Aorta (tissue), 5 donors: Measurements from ENCODE around the gene CDX2. TPM values are rescaled to one million over a fixed set of nuclear protein-coding genes. Genes with fewer than 3 reads are reported as not detected.

Experiments
- ATAC-seq: fragments of 200-7000 bp; cut with Tn5 transposase; one replicate; pipeline ENCODE4 v1.9.1; 2022; ENCODE audit warnings: moderate library complexity; ENCODE audit not compliant: low FRiP score
- DNase-seq, 2 donors: peaks; one replicate each; pipeline ENCODE4 v3.0.0-alpha.2; 2020
- H3K27ac ChIP-seq, 2 donors: one replicate each; pipeline ENCODE4 v1.5.1; 2013; ENCODE audit warnings: low read length in 2 of 2, mild to moderate bottlenecking in 2 of 2, moderate library complexity in 2 of 2, control low read depth in 1 of 2, inconsistent platforms in 1 of 2, low read depth in 1 of 2
- H3K27me3 ChIP-seq, 2 donors: one replicate each; pipeline ENCODE4 v1.6.1; 2013; ENCODE audit warnings: control low read depth in 1 of 2, low read length in 1 of 2, mild to moderate bottlenecking in 1 of 2, moderate library complexity in 1 of 2; ENCODE audit not compliant: insufficient read depth in 2 of 2, control insufficient read depth in 1 of 2
- H3K36me3 ChIP-seq, 2 donors: one replicate each; pipeline ENCODE4 v1.6.1; 2013; ENCODE audit warnings: control low read depth in 1 of 2, low read length in 1 of 2, mild to moderate bottlenecking in 1 of 2; ENCODE audit not compliant: insufficient read depth in 2 of 2, control insufficient read depth in 1 of 2
- H3K4me1 ChIP-seq, 2 donors: one replicate each; pipeline ENCODE4 v1.6.1; 2013; ENCODE audit warnings: low read length in 2 of 2, control low read depth in 1 of 2, mild to moderate bottlenecking in 1 of 2, moderate library complexity in 1 of 2; ENCODE audit not compliant: insufficient read depth in 2 of 2, control insufficient read depth in 1 of 2
- H3K4me3 ChIP-seq, 2 donors: one replicate each; pipeline ENCODE4 v1.5.1; 2013; ENCODE audit warnings: low read length in 2 of 2, control low read depth in 1 of 2, mild to moderate bottlenecking in 1 of 2
- H3K9me3 ChIP-seq: one replicate; pipeline ENCODE4 v1.6.1; 2013; ENCODE audit warnings: mild to moderate bottlenecking, low read length; ENCODE audit not compliant: control insufficient read depth
- WGBS, 2 donors: extraction: QIAGEN DNeasy Blood & Tissue Kit; methylation state at CpG; one replicate each; pipeline ENCODE4 v1.1.7; 2013; 5-methylcytosine and 5-hydroxymethylcytosine counted together
- intact Hi-C, 2 donors: fragments of 100-400 bp; cut with DNase I; formaldehyde crosslinking; loops; one replicate each; pipeline versions ENCODE4 v1.14.2 to v1.15.0; 2022
- polyA plus RNA-seq, 2 donors: library from polyadenylated mRNA; stranded (reverse); fragments of 200-250 nt; gene quantifications; one replicate each; pipeline ENCODE4 v1.2.3, GENCODE V29; 2013
- total RNA-seq, 2 donors: library from RNA; stranded (reverse); fragmentation: NEBNext Ultra II Directional; extraction: Animal tissue kit (Norgen Biotek cat#: 25700); gene quantifications; one replicate each; pipeline ENCODE4 v1.2.1, GENCODE V29; 2021
- donor health status: healthy with polysubstance abuse.
- donor health status: Bipolar disorder and iron deficiency.
- donor health status: DM: no; HTN: no; CAD: no.
- donor health status: DM: no; HTN: no; CAD: no.
- donor health status: DM: yes; HTN: yes; CAD: no.

Gene CDX2
- total and polyA plus RNA-seq, 4 donors = 27.7 TPM; not detected in 3

DNA sequence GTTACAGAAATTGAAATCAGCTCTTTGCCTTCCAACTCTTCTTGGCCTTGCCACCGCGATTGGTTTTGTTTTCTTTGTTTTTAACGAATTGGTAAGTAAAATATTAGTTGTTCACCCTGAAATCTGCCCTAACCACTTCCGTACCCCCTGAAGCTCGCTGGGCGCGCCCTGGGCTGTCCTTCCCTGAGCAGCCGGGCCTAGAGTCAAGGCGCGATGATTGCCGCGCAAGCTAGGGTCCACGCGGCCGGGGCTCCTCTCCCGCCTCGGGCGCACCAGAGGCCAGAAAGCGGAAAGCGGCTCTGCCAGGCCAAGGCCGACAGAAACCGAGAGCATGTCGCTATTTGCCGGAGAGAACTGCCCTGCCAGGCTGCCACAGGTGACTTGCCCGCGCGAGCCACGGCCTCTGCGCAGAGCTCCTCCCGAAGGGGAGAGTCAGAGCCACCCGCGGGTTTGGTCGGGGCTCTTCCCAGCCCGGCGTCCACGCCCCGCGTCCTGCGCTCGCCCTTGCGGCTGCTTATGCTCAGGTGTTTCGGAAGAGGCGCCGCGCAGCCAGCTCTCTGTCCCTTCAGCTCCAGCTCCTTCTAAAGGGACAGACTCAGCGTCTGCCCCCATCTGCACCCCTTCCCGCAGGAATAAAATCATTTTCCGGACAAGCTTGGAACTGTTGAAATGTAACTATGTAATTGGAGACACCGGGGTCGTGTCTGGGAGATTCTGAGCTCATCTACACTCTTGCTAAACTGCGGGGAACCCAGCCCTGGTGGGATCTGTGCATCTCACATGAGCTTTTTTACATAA lies 6.6 kb upstream of the CDX2 start:
- 4 to 5% methylated on average over 51 of the region's 51 CpGs for WGBS, 2 donors
- Histone ChIP-seq H3K27me3 (no peaks in the 10 kb centered on the region), H3K36me3 (no peaks in the 10 kb centered on the region), H3K9me3 (no peaks in the 10 kb centered on the region), H3K4me1 (no peaks in the 10 kb centered on the region), H3K4me3 (no peak overlapping the region), H3K27ac (no peak overlapping the region)
- intact Hi-C loops = no loop called here
- no peak for ATAC-seq
- DNase-seq = no peak

- H3K27ac ChIP-seq = no peak overlapping the region
- no peaks in the 10 kb centered on the region for H3K27me3 ChIP-seq
- no peak for ATAC-seq
- intact Hi-C loops = no loop called here
- no peaks in the 10 kb centered on the region for H3K4me1 ChIP-seq
- no peaks in the 10 kb centered on the region for H3K36me3 ChIP-seq
- H3K9me3 ChIP-seq = no peaks in the 10 kb centered on the region
- no peak overlapping the region for H3K4me3 ChIP-seq
- DNase-seq = no peak
- WGBS, 2 donors = 20 to 24% methylated on average over 7 of the region's 7 CpGs
Observed at GRCh38 chr13:27973961-27974662, 5.0 kb upstream of the CDX2 start.

- intact Hi-C loops = no loop called here
- DNase-seq (no peak), ATAC-seq (no peak)
- no peak overlapping the region for H3K4me3 ChIP-seq
- H3K4me1 ChIP-seq = no peaks in the 10 kb centered on the region
- no peak overlapping the region for H3K27ac ChIP-seq
- no peaks in the 10 kb centered on the region for H3K9me3 ChIP-seq
- H3K27me3 ChIP-seq = no peaks in the 10 kb centered on the region
- WGBS, 2 donors = 50 to 61% methylated on average over 5 of the region's 5 CpGs
- no peaks in the 10 kb centered on the region for H3K36me3 ChIP-seq
Observed at GRCh38 chr13:27973291-27973690, 4.2 kb upstream of the CDX2 start.

DNA sequence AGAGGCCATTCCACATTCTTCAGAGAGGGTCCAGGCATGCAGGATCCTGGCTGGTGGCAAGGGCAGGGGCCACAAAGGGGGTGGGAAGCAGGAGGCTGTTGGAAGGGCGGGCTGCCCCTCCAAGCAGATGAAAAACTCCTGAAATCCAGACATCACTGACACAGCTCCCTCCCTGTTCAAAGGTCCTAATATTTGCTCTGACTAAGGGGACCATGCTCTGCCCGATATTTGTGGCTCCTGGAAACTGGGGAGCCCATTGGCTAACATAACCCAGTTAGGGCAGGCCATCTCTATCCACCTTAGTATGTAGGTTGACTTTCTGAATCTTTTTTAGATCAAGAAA lies 3.3 kb upstream of the CDX2 start:
- WGBS, 2 donors = 90 to 92% methylated on average over 2 of the region's 2 CpGs
- H3K36me3 ChIP-seq = no peaks in the 10 kb centered on the region

GRCh38 chr13:27971776-27972477 lies 2.8 kb upstream of the CDX2 start:
- ATAC-seq (no peak), DNase-seq (no peak)
- Histone ChIP-seq H3K27ac (no peak overlapping the region), H3K9me3 (no peaks in the 10 kb centered on the region), H3K27me3 (no peaks in the 10 kb centered on the region), H3K4me1 (no peaks in the 10 kb centered on the region), H3K36me3 (no peaks in the 10 kb centered on the region), H3K4me3 (no peak overlapping the region)
- intact Hi-C loops = no loop called here
- WGBS, 2 donors = 77 to 86% methylated on average over 7 of the region's 7 CpGs

More for the DNA sequence above, 3.3 kb upstream of the CDX2 start:
- Histone ChIP-seq H3K27me3 (no peaks in the 10 kb centered on the region), H3K4me3 (no peak overlapping the region), H3K9me3 (no peaks in the 10 kb centered on the region), H3K4me1 (no peaks in the 10 kb centered on the region), H3K27ac (no peak overlapping the region)
- DNase-seq (no peak), ATAC-seq (no peak)
- intact Hi-C loops = no loop called here

DNA sequence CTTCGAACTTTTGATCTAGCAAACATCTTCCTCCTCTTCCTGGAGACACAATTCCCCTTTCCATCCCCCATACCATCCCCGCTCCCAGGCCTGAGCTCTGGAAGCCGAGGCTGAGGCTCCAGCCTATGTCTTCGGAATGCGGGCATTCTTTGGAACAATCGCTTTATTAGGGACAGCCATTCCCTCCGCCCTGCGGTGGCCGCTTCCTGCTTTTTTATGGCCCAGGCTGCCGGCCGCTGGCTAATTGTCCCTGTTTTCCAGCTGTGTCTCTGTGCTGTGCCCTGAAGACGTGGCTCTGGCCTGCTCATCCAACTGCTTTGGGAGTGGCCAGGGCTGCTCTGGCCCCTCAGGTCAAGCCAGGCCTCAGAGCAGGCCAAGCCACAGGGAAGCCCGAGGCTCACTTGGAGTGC lies 2.1 kb upstream of the CDX2 start:
- Histone ChIP-seq H3K4me3 (no peak overlapping the region), H3K27ac (no peak overlapping the region), H3K4me1 (no peaks in the 10 kb centered on the region), H3K9me3 (no peaks in the 10 kb centered on the region), H3K36me3 (no peaks in the 10 kb centered on the region), H3K27me3 (no peaks in the 10 kb centered on the region)
- DNase-seq (no peak), ATAC-seq (no peak)
- WGBS, 2 donors = 80 to 81% methylated on average over 13 of the region's 13 CpGs
- intact Hi-C loops = no loop called here

DNA sequence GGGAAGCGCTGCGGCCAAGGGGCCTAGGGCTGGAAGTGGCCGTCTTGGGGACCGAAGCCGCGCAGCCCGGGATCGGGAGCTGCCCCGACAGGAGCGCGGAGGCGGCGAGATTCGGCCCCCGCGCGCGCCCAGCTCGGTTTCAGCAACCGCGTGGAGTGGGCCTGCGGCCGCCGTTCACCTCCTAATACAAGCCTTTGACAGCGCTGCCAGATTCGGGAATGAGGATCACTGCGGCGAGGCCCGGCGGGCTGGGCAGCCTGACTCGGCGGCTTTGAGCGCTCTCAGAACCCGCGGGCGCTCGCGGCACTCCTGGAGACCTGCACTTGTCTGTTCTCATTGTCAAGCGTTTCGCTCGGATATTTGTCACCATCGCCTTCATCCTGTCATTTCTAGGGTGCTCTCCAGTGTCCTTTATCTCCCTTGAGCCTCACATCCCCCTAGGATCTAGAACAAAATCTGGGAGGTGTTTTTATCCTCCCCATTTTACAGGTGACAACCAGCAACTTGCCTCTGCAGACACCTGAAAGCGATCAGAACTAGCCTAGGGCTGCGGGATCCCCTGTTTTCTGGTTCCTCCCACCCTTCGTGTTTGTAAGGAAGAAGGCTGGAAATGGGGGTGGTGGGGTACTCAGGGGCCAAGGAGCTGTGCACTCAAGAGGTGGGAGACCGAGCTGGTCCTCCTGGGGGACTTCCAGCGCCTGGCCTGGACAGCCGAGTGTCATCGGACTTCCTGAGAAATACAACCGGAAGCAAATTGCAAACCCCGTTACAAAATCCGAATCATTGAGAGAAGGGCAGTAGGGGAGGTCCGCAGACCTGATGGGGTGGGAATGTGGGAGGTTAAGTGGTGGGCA lies 1.5 kb upstream of the CDX2 start:
- intact Hi-C loops = no loop called here
- ATAC-seq (no peak), DNase-seq (no peak)
- Histone ChIP-seq H3K4me3 (no peak overlapping the region), H3K27me3 (no peaks in the 10 kb centered on the region), H3K27ac (no peak overlapping the region), H3K4me1 (no peaks in the 10 kb centered on the region), H3K36me3 (no peaks in the 10 kb centered on the region), H3K9me3 (no peaks in the 10 kb centered on the region)
- WGBS, 2 donors = 15 to 16% methylated on average over 48 to 53 of the region's 53 CpGs

GRCh38 chr13:27969866-27970229 lies 733 bp upstream of the CDX2 start:
- ATAC-seq = no peak
- Histone ChIP-seq H3K4me3 (no peak overlapping the region), H3K4me1 (no peaks in the 10 kb centered on the region), H3K9me3 (no peaks in the 10 kb centered on the region), H3K27ac (no peak overlapping the region), H3K27me3 (no peaks in the 10 kb centered on the region), H3K36me3 (no peaks in the 10 kb centered on the region)
- 26 to 29% methylated on average over 7 of the region's 7 CpGs for WGBS, 2 donors
- no peak for DNase-seq
- intact Hi-C loops = no loop called here
